ENCODE data around the gene PROZ. TPM values are rescaled to one million over a fixed set of nuclear protein-coding genes. Genes with fewer than 3 reads are reported as not detected.

The PROZ gene
- total RNA-seq, 1 experiment from 2014 or later, result not detected

GRCh38 chr13:113159701-113160100 lies 1.3 kb downstream of the PROZ start:
- Histone ChIP-seq H3K56ac (ENCODE audit: insufficient read length, low read depth, low read length) (no peak overlapping the region), H3K27ac (ENCODE audit: insufficient read length, low read depth, low read length) (no peak overlapping the region), H2BK5ac (ENCODE audit: insufficient read length, low read length) (no peak overlapping the region), H2BK15ac (ENCODE audit: low read depth, low read length) (no peak overlapping the region), H3K4me2 (ENCODE audit: insufficient read depth, insufficient read length, low read length) (no peak overlapping the region), H3K9me3 (ENCODE audit: control insufficient read depth, low read depth, low read length) (no peaks in the 10 kb centered on the region), H2AFZ (ENCODE audit: low read length) (no peak overlapping the region), H4K20me1 (ENCODE audit: control insufficient read depth, insufficient read depth, insufficient read length) (no peaks in the 10 kb centered on the region), H3K4me1 (ENCODE audit: insufficient read depth, low read length) (no peaks in the 10 kb centered on the region; the same call in 1 of the 2 replicates), H3K9ac (ENCODE audit: extremely low read depth, insufficient read length, low read length) (no peak overlapping the region), H3K27me3 (ENCODE audit: insufficient read depth, low read length) (no peaks in the 10 kb centered on the region), H2BK120ac (ENCODE audit: low read depth, low read length, poor library complexity, severe bottlenecking) (no peak overlapping the region), H3K23ac (ENCODE audit: insufficient read length, low read depth, low read length) (no peak overlapping the region), H2AK5ac (ENCODE audit: insufficient read length, low read length) (no peak overlapping the region), H3K18ac (ENCODE audit: insufficient read length, low read depth, low read length) (no peak overlapping the region), H3K79me2 (ENCODE audit: insufficient read depth, low read length) (no peaks in the 10 kb centered on the region), H3K23me2 (ENCODE audit: insufficient read length, low read depth, low read length, poor library complexity, severe bottlenecking) (no peaks in the 10 kb centered on the region), H3K4ac (ENCODE audit: low read depth, low read length) (no peak overlapping the region), H2BK12ac (ENCODE audit: insufficient read length, low read depth, low read length) (no peak overlapping the region), H2BK20ac (ENCODE audit: low read depth, low read length, poor library complexity, severe bottlenecking) (no peak overlapping the region), H3T11ph (ENCODE audit: low read length) (no peak overlapping the region), H4K8ac (replicated peaks; ENCODE audit: insufficient read length, low read depth, low read length) (no peak overlapping the region), H4K5ac (ENCODE audit: insufficient read length, low read depth, low read length) (no peak overlapping the region), H3K79me1 (ENCODE audit: insufficient read depth, low read depth, low read length, poor library complexity, severe bottlenecking) (no peaks in the 10 kb centered on the region), H4K91ac (ENCODE audit: insufficient read length, low read depth, low read length) (no peak overlapping the region), H3K14ac (ENCODE audit: insufficient read depth, low read length) (no peak overlapping the region)
- Mint-ChIP-seq H3K9me3 (peaks cover 0 to 4% of the 10 kb centered on the region in 2 experiments; a peak in 2 of 5 replicates), H3K36me3 (ENCODE audit: insufficient read depth in 1 of 3, low read depth in 3 of 3) (peaks cover 0 to 4% (median 0%) of the 10 kb centered on the region in 3 experiments; a peak in 1 of 7 replicates), H3K27ac (no peak overlapping the region), H3K4me3 (no peak overlapping the region), H3K27me3 (ENCODE audit: low read depth) (peaks cover 29% of the 10 kb centered on the region), H3K4me1 (peaks cover 37 to 41% of the 10 kb centered on the region in 2 experiments)
- no peak for TF ChIP-seq CTCF (conservative IDR thresholded peaks at IDR 0.05)
- peak; percentile 31 for DNase-seq
- WGBS (ENCODE audit: extremely low coverage, insufficient read length, low lambda C conversion rate), result no CpG with 5 or more reads among the region's 20 CpGs

Data from H9 (cell line).